ENCODE data around the gene MRM2.

MRM2 gene

DNA sequence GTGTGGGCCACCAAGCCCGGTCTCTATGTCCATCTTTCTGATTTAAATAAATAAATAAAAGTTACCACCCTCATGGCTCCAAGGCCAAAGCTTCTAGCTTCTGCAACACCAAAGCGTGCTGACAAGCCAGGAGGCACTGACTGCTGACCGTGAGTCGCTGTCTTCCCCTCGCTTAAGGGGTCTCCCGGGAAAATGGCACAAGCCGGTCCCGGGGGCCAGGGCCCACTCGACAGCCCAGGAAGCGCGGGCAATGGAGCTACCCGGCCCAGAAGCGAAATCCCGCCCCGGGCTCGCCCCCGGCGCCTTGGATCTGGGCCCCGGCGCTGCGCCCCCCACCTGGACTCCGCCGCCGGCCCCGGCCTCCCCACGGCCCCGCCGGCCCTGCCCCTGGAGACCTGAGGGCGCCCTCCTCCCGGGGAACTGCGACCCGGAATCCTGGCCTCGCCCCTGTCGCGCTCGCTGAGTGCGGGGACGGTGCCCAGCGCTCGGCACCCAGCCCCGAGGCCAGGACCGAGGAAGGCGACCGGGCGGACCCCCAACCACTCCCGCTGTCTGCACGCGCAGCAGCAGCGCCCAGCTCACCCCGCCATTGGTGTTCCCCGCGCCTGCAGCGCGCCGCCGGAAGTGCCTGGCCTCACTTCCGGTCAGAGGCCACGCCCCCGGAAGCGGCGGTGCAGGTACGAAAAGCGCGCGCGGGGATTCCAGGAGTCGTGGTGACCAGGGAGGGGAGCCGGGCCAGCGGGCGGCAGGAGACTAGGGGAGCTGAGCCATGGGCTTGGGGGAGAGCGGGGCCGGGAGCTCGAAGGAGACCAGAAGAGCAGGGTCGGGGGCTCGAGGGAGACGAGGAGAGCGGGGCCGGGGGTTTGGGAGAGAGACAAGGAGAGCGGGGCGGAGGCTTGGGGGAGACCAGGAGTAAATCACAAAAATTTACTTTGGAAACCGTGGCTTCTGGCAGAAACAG lies at the start of gene MRM2, which contains the start of gene NUDT1:
MRM2 (minus strand) TSS at position 626 of the 961 bp plus-strand sequence; CDS start at position 590, 36 bp downstream.
NUDT1 (plus strand) TSS at position 647 of the 961 bp plus-strand sequence. CDS start 2,349 bp downstream, outside the sequence.
- WGBS (ENCODE audit: insufficient coverage, insufficient read length), result no CpG with 5 or more reads among the region's 81 CpGs
- peak; percentile 47 for DNase-seq (ENCODE audit: low read depth, low spot score)
- H3K9me3 ChIP-seq (ENCODE audit: control insufficient read depth, insufficient read depth, low read length), result no peaks in the 10 kb centered on the region
- H3K4me3 ChIP-seq (ENCODE audit: low read length), result peak within 1 kb of the TSS; percentile 98
- peaks cover 4% of the 10 kb centered on the region for H3K4me1 ChIP-seq (ENCODE audit: control insufficient read depth, insufficient read depth, low read length)
- no peaks in the 10 kb centered on the region for H3K27me3 ChIP-seq (ENCODE audit: control insufficient read depth, insufficient read depth, low read length)
- peaks cover 22% of the 10 kb centered on the region for H3K36me3 ChIP-seq (ENCODE audit: control insufficient read depth, insufficient read depth, low read length)
- no peak within 1 kb of the TSS for H3K27ac ChIP-seq (ENCODE audit: low read length)

GRCh38 chr7:2290877-2291276 lies 48.9 kb upstream of the MRM2 start:
- no peak for DNase-seq (ENCODE audit: low read depth, low spot score)
- H3K36me3 ChIP-seq (ENCODE audit: control insufficient read depth, insufficient read depth, low read length), result no peaks in the 10 kb centered on the region
- no peaks in the 10 kb centered on the region for H3K4me1 ChIP-seq (ENCODE audit: control insufficient read depth, insufficient read depth, low read length)
- no peak overlapping the region for H3K27ac ChIP-seq (ENCODE audit: low read length)
- H3K9me3 ChIP-seq (ENCODE audit: control insufficient read depth, insufficient read depth, low read length), result no peaks in the 10 kb centered on the region
- WGBS (ENCODE audit: insufficient coverage, insufficient read length), result no CpG with 5 or more reads among the region's 6 CpGs
- H3K27me3 ChIP-seq (ENCODE audit: control insufficient read depth, insufficient read depth, low read length), result no peaks in the 10 kb centered on the region
- H3K4me3 ChIP-seq (ENCODE audit: low read length), result no peak overlapping the region

DNA sequence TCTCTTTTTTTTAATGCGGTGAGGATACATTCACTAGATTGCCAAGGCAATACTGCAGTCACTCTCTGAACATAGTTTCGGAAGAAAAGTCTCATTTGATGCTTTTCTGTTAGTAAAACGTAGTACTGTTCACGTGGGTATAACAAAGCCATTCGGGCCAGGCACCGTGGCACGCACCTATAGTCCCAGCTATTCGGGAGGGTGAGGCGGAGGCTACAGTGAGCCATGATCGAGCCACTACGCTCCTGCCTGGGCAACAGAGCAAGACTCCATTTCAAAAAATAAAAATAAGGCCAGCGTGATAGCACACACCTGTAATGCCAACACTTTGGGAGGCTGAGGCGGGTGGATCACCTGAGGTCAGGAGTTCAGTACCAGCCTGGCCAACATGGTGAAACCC lies 47.6 kb upstream of the MRM2 start:
- no CpG with 5 or more reads among the region's 13 CpGs for WGBS (ENCODE audit: insufficient coverage, insufficient read length)
- Histone ChIP-seq H3K4me1 (ENCODE audit: control insufficient read depth, insufficient read depth, low read length) (no peaks in the 10 kb centered on the region), H3K9me3 (ENCODE audit: control insufficient read depth, insufficient read depth, low read length) (no peaks in the 10 kb centered on the region), H3K36me3 (ENCODE audit: control insufficient read depth, insufficient read depth, low read length) (no peaks in the 10 kb centered on the region), H3K27me3 (ENCODE audit: control insufficient read depth, insufficient read depth, low read length) (no peaks in the 10 kb centered on the region), H3K4me3 (ENCODE audit: low read length) (no peak overlapping the region), H3K27ac (ENCODE audit: low read length) (no peak overlapping the region)
- DNase-seq (ENCODE audit: low read depth, low spot score), result no peak

GRCh38 chr7:2289111-2289586 lies 47.1 kb upstream of the MRM2 start:
- Histone ChIP-seq H3K36me3 (ENCODE audit: control insufficient read depth, insufficient read depth, low read length) (no peaks in the 10 kb centered on the region), H3K4me3 (ENCODE audit: low read length) (no peak overlapping the region), H3K27ac (ENCODE audit: low read length) (no peak overlapping the region), H3K4me1 (ENCODE audit: control insufficient read depth, insufficient read depth, low read length) (no peaks in the 10 kb centered on the region), H3K27me3 (ENCODE audit: control insufficient read depth, insufficient read depth, low read length) (no peaks in the 10 kb centered on the region), H3K9me3 (ENCODE audit: control insufficient read depth, insufficient read depth, low read length) (no peaks in the 10 kb centered on the region)
- DNase-seq (ENCODE audit: low read depth, low spot score), result no peak
- WGBS (ENCODE audit: insufficient coverage, insufficient read length), result no CpG with 5 or more reads among the region's 20 CpGs

- Histone ChIP-seq H3K27ac (ENCODE audit: low read length) (no peak overlapping the region), H3K36me3 (ENCODE audit: control insufficient read depth, insufficient read depth, low read length) (no peaks in the 10 kb centered on the region), H3K4me3 (ENCODE audit: low read length) (no peak overlapping the region), H3K9me3 (ENCODE audit: control insufficient read depth, insufficient read depth, low read length) (no peaks in the 10 kb centered on the region), H3K4me1 (ENCODE audit: control insufficient read depth, insufficient read depth, low read length) (no peaks in the 10 kb centered on the region), H3K27me3 (ENCODE audit: control insufficient read depth, insufficient read depth, low read length) (no peaks in the 10 kb centered on the region)
- DNase-seq (ENCODE audit: low read depth, low spot score), result no peak
- no CpG with 5 or more reads among the region's 8 CpGs for WGBS (ENCODE audit: insufficient coverage, insufficient read length)
Measured at GRCh38 chr7:2288503-2288902, 46.5 kb upstream of the MRM2 start.

DNA sequence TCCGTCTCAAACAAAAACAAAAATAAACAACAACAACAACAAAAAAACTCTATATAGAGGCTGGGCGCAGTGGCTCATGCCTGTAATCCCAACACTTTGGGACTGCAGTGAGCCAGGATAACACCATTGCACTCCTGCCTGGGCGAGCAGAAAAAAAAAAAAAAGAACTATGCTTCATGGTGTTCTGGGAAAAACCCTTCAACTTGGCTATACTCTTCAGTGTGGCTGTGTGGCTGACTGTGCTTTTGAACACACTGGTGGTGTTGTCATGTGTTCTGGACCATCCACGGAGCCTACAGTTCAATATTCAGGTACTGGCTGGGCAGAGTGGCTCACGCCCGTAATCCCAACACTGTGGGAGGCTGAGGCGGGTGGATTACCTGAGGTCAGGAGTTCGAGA lies 45.7 kb upstream of the MRM2 start:
- Histone ChIP-seq H3K9me3 (ENCODE audit: control insufficient read depth, insufficient read depth, low read length) (no peaks in the 10 kb centered on the region), H3K4me1 (ENCODE audit: control insufficient read depth, insufficient read depth, low read length) (no peaks in the 10 kb centered on the region), H3K27me3 (ENCODE audit: control insufficient read depth, insufficient read depth, low read length) (no peaks in the 10 kb centered on the region), H3K27ac (ENCODE audit: low read length) (no peak overlapping the region), H3K4me3 (ENCODE audit: low read length) (no peak overlapping the region), H3K36me3 (ENCODE audit: control insufficient read depth, insufficient read depth, low read length) (no peaks in the 10 kb centered on the region)
- WGBS (ENCODE audit: insufficient coverage, insufficient read length), result no CpG with 5 or more reads among the region's 8 CpGs
- no peak for DNase-seq (ENCODE audit: low read depth, low spot score)

DNA sequence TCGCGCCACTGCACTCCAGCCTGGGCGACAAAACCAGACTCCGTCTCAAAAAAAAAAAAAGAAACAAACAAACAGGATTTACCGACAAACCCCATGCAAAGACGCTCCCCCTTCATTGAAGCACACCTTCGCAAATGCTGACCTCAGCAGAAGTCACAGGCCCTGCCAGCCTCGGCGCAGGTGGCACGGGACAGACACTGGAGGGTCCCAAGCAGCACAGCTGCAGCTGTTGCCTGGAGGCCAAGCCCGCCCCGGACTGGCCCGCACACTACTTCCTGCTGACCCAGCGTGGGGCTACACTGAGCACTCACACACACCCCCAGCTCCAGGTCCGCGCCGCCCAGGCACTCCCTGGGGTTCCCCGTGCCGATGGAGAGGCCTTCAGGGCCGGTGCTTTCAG lies 41.1 kb upstream of the MRM2 start:
- no peak for DNase-seq (ENCODE audit: low read depth, low spot score)
- H3K27ac ChIP-seq (ENCODE audit: low read length), result no peak overlapping the region
- WGBS (ENCODE audit: insufficient coverage, insufficient read length), result no CpG with 5 or more reads among the region's 20 CpGs
- H3K27me3 ChIP-seq (ENCODE audit: control insufficient read depth, insufficient read depth, low read length), result no peaks in the 10 kb centered on the region
- H3K4me3 ChIP-seq (ENCODE audit: low read length), result no peak overlapping the region
- no peaks in the 10 kb centered on the region for H3K36me3 ChIP-seq (ENCODE audit: control insufficient read depth, insufficient read depth, low read length)
- H3K9me3 ChIP-seq (ENCODE audit: control insufficient read depth, insufficient read depth, low read length), result no peaks in the 10 kb centered on the region
- H3K4me1 ChIP-seq (ENCODE audit: control insufficient read depth, insufficient read depth, low read length), result no peaks in the 10 kb centered on the region; the same call in 1 of the 2 replicates

- no peaks in the 10 kb centered on the region for H3K36me3 ChIP-seq (ENCODE audit: control insufficient read depth, insufficient read depth, low read length)
- WGBS (ENCODE audit: insufficient coverage, insufficient read length), result no CpG with 5 or more reads among the region's 14 CpGs
- H3K27ac ChIP-seq (ENCODE audit: low read length), result no peak overlapping the region
- no peaks in the 10 kb centered on the region; the same call in 1 of the 2 replicates for H3K4me1 ChIP-seq (ENCODE audit: control insufficient read depth, insufficient read depth, low read length)
- no peak for DNase-seq (ENCODE audit: low read depth, low spot score)
- no peak overlapping the region for H3K4me3 ChIP-seq (ENCODE audit: low read length)
- H3K9me3 ChIP-seq (ENCODE audit: control insufficient read depth, insufficient read depth, low read length), result no peaks in the 10 kb centered on the region
- no peaks in the 10 kb centered on the region for H3K27me3 ChIP-seq (ENCODE audit: control insufficient read depth, insufficient read depth, low read length)
Measured at GRCh38 chr7:2282185-2282751, 40.3 kb upstream of the MRM2 start.

- H3K27me3 ChIP-seq (ENCODE audit: control insufficient read depth, insufficient read depth, low read length), result no peaks in the 10 kb centered on the region
- no peak for DNase-seq (ENCODE audit: low read depth, low spot score)
- no peak overlapping the region for H3K4me3 ChIP-seq (ENCODE audit: low read length)
- no peak overlapping the region for H3K27ac ChIP-seq (ENCODE audit: low read length)
- no peaks in the 10 kb centered on the region; the same call in 1 of the 2 replicates for H3K4me1 ChIP-seq (ENCODE audit: control insufficient read depth, insufficient read depth, low read length)
- no CpG with 5 or more reads among the region's 9 CpGs for WGBS (ENCODE audit: insufficient coverage, insufficient read length)
- no peaks in the 10 kb centered on the region for H3K36me3 ChIP-seq (ENCODE audit: control insufficient read depth, insufficient read depth, low read length)
- H3K9me3 ChIP-seq (ENCODE audit: control insufficient read depth, insufficient read depth, low read length), result no peaks in the 10 kb centered on the region
Measured at GRCh38 chr7:2281541-2281940, 39.5 kb upstream of the MRM2 start.

DNA sequence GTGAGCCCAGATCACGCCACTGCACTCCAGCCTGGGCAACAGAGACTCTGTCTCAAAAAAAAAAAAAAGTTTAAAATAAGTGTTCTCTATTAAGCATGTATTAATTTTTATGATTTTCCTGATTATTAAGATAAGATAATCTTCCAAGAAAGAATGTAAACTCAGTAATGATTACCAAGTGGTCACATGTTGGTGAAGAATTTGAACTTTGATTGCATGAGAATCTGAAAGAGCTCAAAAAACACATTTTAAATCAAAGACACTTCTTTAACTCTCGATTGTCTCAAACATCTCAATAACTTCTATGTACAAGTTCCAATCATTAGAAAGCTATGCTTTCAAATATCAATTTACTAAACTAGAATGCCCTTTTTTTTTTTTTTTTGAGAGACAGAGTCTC lies 38.4 kb upstream of the MRM2 start:
- no peak for DNase-seq (ENCODE audit: low read depth, low spot score)
- WGBS (ENCODE audit: insufficient coverage, insufficient read length), result 100% methylated on average over 1 of the region's 2 CpGs
- no peak overlapping the region for H3K27ac ChIP-seq (ENCODE audit: low read length)

More for the DNA sequence above, 38.4 kb upstream of the MRM2 start:
- Histone ChIP-seq H3K9me3 (ENCODE audit: control insufficient read depth, insufficient read depth, low read length) (no peaks in the 10 kb centered on the region), H3K4me1 (ENCODE audit: control insufficient read depth, insufficient read depth, low read length) (no peaks in the 10 kb centered on the region; the same call in 1 of the 2 replicates), H3K27me3 (ENCODE audit: control insufficient read depth, insufficient read depth, low read length) (no peaks in the 10 kb centered on the region), H3K4me3 (ENCODE audit: low read length) (no peak overlapping the region), H3K36me3 (ENCODE audit: control insufficient read depth, insufficient read depth, low read length) (no peaks in the 10 kb centered on the region)
